GM08714 (cell line): ENCODE measurements around the gene DIABLO.

Experiments used
- H3K4me3 ChIP-seq: fragments of 200-500 bp; sonication (Bioruptor generic); 2 replicates; pipeline ENCODE4 v1.5.1; 2014; ENCODE audit warnings: mild to moderate bottlenecking, low read length, inconsistent platforms
- ZNF274 ChIP-seq: IDR thresholded peaks from 2 replicates; pipeline ENCODE4 v1.6.1; 2012; ENCODE audit warnings: mild to moderate bottlenecking, low read depth, low read length

Gene DIABLO

DNA sequence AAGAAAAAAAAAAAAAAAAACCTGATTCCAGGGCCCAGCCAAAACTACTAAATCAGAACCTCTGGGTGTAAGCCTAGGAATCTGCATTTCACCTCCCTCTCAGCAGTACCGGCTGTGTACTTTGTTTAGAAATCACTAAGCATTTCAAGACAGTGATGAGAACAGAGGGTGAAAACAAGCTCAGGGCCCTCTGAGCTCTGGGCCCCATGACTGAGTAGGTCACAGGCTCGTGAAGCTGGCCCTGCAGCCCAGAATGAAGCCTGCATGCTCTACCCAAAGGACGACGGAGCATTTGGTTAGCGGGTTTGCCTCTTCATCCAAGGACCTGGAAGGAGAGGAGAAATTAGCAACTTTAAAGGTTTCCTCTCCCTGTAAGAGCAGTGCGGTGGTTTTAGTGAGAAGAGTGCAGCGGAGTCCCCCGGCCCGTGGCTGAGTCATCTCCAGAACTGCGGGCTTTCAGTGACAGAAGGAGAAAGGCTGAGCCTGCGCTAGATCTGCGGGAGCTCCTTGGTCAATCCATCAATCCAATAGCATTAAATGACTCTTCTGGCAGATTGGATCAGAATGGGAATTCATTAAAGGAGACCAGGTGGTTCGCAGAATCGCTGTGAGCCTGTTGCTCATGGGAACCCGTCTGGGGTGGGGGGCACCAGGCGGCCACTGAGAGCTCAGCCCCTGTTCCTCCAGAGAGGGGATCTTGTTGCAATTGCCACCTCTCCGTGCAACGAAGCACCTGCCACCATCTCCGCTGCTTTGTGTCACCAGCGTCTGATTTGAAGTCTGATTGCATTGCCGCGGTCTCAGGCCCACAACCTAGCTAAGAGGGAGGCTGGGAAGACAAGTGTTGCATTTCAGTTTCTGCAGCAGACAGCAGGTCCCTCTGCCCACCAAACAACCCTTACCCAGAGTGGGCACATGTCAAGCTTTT, 59.2 kb downstream of the DIABLO start:
- no peak for TF ChIP-seq ZNF274
- H3K4me3 ChIP-seq = no peak overlapping the region

DNA sequence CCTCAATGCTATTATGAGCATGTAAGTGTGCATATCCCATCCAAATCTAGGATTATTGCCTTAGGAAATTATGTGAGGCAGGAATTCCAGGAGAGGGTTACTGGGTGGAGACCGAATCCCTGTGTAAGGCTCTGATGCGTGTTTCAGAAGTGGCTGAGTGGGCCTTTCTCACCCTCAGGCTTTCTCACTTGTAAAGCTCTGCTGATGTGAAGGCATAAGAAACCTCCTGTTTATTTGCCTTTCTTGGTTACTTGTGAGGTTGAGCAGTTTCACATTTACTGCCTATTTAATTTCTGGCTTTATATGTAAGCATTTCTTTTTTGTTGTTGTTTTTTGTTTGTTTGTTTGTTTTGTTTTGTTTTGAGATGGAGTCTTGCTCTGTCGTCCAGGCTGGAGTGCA, 62.9 kb downstream of the DIABLO start:
- TF ChIP-seq ZNF274 = no peak
- no peak overlapping the region for H3K4me3 ChIP-seq

DNA sequence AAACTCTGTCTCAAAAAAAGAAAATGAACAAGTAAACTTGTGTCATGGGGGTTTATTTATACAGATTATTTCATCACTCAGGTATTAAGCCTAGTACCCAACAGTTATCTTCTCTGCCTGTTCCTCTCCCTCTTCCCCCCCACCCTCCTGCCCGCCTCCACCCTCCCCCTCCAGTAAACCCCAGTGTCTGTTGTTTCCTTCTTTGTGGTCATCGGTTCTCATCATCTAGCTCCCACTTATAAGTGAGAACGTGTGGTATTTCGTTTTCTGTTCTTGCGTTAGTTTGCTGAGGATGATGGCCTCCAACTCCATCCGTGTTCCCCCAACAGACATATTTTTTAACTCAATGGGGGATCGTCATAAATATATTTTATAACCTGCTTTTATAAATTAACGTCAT, 64.2 kb downstream of the DIABLO start:
- TF ChIP-seq ZNF274 = no peak
- H3K4me3 ChIP-seq = no peak overlapping the region

DNA sequence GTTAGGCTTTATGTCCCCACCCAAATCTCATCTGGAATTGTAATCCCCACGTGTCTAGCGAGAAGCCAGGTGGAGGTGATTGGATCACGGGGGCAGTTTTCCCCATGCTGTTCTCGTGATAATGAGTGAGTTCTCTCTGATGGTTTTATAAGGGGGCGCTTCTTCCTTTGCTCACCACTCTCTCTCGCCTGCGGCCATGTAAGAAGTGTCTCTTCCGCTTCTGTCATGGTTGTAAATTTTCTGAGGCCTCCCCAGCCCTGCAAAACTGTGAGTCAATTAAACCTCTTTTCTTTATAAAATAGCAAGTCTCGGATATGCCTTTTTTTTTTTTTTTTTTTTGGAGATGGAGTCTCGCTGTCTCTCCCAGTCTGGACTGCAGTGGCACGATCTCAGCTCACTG, 65.1 kb downstream of the DIABLO start:
- H3K4me3 ChIP-seq = no peak overlapping the region
- TF ChIP-seq ZNF274 = no peak

DNA sequence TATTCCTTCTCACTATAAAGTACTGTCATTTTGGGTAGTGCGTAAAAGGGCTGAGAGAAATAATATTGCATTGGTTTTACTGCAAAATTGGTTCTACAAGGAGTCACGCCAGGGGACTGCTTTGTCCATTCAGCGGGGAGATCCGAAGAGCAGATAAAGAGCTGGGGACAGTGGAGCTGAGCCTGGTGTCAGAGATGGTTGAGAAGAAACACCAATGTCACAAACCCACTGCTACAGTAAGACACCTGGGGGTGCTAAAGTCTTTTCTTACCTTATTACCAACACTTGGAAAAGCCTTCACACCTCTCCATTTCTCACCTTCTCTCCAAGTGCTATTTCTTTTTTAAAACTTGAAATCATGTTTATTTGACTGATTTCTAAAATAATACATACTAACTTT, 66.0 kb downstream of the DIABLO start:
- no peak overlapping the region for H3K4me3 ChIP-seq
- no peak for TF ChIP-seq ZNF274

DNA sequence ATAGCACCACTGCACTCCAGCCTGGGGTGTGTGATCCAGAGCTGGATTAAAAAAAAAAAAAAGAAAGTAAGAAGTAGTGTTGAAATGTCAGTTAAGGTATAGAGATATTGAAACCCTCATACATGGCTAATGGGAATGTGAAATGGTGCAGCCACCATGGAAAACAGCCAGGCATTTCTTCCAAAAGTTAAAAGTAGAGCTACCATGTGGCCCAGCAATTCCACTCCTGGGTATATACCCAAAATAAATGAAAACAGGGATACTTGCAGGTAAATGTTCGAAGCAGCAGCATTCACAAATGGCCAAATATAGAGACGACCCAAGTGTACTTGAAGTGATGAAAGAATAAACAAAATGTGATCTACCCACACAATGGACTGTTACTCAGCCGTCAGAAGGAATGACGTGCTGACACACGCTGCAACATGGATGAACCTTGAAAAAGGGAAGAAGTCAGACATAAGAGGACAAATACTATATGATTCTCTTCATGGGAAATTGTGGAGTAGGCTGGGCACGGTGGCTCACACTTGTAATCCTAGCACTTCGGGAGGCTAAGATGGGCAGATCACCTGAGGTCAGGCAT, 67.1 kb downstream of the DIABLO start:
- H3K4me3 ChIP-seq = no peak overlapping the region
- no peak for TF ChIP-seq ZNF274
